Measurements from ENCODE around the gene FHL2.

The FHL2 gene

DNA sequence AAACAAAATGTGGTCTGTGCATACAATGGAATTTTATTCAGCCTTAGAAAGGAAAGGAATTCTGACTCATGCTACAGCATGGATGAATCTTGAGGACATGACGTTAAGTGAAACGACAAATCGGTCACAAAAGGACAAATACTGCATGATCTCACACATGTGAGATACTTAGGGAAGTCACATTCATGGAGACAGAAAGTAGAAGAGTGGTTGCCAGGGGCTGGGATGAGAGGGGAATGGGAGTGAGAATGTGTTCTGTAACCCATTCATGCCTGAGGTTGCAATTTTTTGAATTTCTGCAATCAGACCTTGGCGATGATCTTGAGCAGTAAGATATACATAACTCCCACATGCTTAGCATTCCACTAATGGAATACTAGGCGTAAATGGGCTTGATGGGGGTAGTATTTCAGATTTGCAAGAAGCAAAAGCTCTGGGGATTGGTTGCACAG is 22.0 kb downstream of the FHL2 start:
- DNase-seq: no peak

DNA sequence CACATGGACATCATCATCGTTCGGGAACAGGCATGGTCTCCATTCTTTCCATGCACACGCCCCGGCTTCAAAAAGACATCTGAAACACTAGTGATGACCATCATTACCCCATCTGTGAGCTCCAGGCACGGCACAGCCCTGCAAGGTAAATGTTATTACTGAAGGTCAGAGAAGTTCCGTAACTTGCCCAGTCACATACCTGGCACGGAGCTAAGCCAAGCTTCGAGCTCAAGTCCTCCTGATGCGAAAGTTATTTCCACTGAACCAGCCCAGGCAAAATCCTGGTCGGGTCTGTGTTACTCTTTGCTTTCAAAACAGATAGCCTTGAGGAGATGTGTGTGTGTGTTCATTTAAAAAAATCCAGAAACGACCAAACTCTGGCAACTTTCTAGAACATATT is 22.8 kb downstream of the FHL2 start:
- DNase-seq: no peak

GRCh38 chr2:105375001-105375561 is 23.8 kb downstream of the FHL2 start:
- DNase-seq: no peak

DNA sequence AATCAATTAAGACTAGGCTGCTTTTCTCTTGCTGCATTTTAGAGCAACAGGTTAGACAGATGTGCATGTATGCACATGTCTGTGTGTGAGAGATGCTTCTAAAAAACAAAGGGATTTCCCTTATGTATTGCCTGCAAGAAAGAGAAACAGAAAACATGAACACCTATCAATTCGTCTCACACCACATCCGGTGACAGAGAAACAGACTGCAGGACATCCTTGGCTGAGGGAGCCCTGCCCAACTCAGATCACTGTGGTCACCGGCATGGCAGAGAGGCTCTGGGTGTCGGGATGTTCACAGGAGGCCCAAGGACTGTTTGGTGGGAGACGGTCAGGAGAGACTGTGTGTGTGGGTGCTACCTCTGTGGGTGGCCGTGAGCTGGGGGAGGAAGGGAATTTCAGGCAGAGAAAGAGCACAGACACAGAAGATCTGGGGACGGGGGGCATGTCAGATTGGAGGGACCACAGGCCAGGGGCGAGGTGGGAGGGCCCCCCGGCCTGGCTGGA is 24.9 kb downstream of the FHL2 start:
- no peak for DNase-seq

DNA sequence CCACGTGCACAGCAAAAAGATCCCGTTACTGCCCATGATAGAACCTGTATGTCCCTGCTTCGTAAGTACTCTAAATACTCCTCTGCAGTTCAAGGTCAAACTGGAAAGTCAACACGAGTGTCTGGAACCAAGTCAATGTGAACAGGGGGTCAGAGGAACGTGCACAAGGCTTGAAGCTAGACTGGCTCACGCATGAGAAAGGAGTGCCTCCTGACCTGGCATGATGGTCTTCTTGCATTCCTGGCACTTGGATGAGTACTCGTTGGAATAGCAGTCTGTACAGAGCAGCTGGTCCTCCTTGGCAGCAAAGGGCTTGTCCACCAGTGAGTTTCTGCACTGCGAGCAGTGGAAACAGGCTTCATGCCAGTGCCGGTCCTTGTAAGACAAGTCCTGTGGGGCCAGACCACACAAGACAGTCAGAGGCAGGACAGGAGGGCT is 25.5 kb downstream of the FHL2 start:
- no peak for DNase-seq

- no peak for DNase-seq
Observed at GRCh38 chr2:105371810-105372209, 27.0 kb downstream of the FHL2 start.

GRCh38 chr2:105371156-105371555 is 27.7 kb downstream of the FHL2 start:
- DNase-seq: no peak

- DNase-seq: peak; percentile 79
Observed at GRCh38 chr2:105369777-105370690, 28.8 kb downstream of the FHL2 start.

DNA sequence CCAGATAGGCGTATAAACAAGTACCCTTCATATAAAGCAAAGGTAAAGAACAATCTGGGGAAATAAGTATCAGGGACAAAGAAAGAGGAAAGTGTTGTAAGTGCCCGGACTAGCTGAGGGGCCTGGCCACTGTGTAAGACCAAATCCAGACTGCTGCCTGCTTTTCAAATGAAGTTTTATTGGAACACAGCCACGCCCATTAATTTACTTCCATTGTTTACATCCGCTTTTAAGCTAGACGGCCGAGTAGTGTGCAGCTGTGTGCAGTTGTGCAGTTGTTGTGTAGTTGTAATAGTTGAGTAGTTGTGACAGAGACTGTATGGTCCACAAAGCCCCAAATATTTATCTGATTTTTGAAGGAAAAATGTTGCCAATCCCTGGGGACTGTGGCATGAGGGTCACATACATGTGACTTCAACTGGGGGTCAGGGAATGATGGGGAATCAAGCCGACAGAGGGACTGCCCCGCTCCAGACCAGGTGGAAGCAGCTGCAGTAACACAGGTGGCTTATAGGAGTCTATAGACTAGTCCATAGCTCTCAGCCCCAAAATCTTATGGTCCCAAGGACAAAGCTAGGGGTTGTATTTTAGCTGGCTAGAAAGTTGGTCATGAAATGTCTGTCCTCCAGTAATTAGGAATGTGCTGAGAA is 30.0 kb downstream of the FHL2 start:
- no peak for DNase-seq

GRCh38 chr2:105365206-105365605 is 33.6 kb downstream of the FHL2 start:
- DNase-seq: no peak

DNA sequence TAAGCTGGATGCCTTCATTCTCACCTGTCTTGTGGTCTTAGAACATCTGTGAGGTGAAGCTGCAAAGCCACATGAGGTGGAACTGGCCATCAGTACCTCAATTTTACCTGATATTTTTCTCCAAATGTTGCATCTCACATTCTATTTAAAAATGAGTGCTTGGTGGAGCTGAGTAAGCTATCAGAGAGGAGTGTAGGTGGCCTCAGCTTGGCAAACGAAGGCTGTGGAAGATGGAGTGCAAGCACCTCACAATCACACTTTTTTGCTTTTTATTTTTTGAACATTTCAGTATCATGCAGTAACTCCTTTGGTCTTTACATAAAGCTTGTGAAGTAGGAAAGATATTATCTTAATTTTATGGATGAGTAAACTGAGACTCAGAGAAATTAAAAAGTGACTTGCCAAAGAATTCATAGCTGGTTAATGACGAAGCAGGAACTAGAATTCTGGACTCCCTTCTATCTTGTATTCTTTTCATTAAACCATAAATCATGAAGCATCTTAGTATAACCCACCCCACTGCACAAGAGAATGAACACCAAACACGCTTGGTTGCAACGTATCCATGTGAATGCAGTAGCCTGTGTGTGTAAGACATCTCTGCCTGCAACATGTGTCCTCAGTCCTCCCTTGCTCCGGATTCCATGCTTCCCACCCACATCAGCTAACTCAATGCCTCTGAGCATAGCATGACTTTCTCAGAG is 34.3 kb downstream of the FHL2 start:
- DNase-seq: no peak

GRCh38 chr2:105362862-105363591 is 35.8 kb downstream of the FHL2 start:
- DNase-seq: no peak

DNA sequence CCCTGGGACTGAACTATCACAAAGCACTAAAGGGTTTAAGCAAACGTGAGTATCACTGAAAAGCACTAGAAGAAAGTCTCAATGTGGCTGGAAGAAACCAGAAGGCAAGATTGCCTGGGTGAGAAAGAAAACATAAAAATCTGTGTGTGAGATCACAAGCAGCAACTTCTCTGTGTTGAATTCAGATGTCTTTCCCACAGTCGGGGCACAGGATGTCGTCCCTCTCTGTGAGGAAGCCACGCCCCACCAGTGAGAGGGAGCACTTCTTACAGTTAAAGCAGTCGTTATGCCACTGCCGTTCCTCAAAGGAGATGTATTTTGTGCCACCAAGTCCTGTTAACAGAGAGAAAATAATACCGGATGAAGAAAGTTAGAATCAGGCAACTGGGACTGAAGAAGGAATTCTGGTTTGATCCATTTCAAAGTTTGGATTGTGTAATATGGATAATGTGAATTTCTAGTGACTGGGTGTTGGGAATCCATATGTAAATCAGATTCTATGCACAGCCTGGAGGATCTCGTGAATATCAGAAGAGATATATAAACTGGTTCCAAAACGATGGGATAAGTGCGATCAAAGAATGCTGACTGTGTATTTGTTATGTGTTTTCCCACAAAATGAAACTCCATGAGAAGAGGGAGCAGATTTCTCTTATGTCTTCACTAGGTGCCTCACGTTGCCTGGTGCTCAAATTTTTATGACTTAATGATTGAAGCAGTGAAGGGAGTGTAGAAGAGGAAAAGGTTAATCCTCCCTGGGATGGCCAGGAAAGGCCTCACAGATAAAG is 37.6 kb downstream of the FHL2 start:
- DNase-seq: no peak

- DNase-seq: no peak
Observed at GRCh38 chr2:105358593-105358992, 40.3 kb downstream of the FHL2 start.

- DNase-seq: no peak
Observed at GRCh38 chr2:105357122-105357521, 41.7 kb downstream of the FHL2 start.

DNA sequence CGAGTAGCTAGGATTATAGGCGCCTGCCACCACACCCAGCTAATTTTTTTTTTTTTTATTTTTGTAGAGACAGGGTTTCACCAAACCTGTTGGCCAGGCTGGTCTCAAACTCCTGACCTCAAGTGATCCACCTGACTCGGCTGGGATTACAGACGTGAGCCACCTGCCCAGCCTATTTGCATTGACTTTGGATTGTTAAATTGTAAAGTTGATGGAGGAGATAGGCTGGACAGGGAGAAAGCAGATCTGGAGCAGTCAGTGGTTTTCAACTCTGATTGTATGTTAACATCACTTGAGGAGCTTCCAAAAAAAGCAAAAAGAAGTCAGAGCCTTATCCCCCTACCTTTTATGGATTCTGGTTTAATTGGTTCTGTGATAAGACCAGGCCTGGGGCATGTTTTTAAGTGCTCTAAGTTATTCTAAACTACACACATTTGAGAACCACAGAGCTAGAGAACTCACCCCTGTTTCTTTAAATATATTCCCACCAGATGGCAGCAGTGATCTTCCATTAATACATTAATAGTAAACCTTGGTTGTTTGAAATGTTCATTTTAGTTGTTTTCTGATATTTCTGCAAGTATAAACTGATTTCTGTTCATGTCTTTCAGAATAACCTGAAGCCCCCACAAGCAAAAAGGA is 54.0 kb downstream of the FHL2 start:
- DNase-seq: peak; percentile 26

- no peak for DNase-seq
Observed at GRCh38 chr2:105339414-105339813, 59.4 kb downstream of the FHL2 start.

- no peak for DNase-seq
Observed at GRCh38 chr2:105338020-105338385, 60.8 kb downstream of the FHL2 start.

- peak; percentile 91 for DNase-seq
Observed at GRCh38 chr2:105337122-105338019, 61.5 kb downstream of the FHL2 start, which contains the start of gene C2orf49. C2orf49 (plus strand) TSS chr2:105337540; CDS start chr2:105337588, 48 bp downstream.

DNA sequence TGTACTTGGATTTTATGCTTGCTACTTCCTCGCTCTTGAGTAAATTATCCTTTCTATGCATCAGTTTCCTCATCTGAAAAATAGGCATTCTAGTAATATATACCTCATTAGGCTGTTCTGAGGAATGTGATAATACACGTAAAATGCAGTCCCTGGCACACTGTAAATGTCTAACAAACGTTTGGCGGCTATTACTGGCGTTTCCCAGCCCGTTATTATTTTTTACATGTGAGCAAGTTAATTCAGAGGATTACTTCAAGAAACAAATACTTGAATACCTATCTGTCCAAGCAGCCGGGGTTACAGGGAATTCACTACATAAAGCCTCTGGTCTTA is 62.1 kb downstream of the FHL2 start:
- no peak for DNase-seq
